HG02852 (cell line): Measurements from ENCODE around the gene LSMEM2.

Experiments
- ATAC-seq: cut with Tn5 transposase; IDR thresholded peaks from one replicate; pipeline ENCODE4 v1.9.1; 2021; ENCODE audit warnings: mild to moderate bottlenecking, moderate library complexity; ENCODE audit not compliant: unreplicated experiment

LSMEM2 gene

GRCh38 chr3:50336452-50337174 lies 57.7 kb downstream of the LSMEM2 start:
- ATAC-seq: peak; percentile 34

- peak; percentile 73 for ATAC-seq
Observed at GRCh38 chr3:50337175-50337861, 58.4 kb downstream of the LSMEM2 start.
